HFFc6 (cell line): ENCODE measurements around the gene PTPRN2. TPM values are rescaled to one million over a fixed set of nuclear protein-coding genes. Genes with fewer than 3 reads are reported as not detected.

ENCODE experiments used
- DNase-seq: peaks from one replicate; pipeline ENCODE4 v3.0.0-alpha.2; 2018
- H3K27ac Mint-ChIP-seq: 2 replicates; pipeline ENCODE4 v1.8.0; 2020; ENCODE audit warnings: mild to moderate bottlenecking, mixed read lengths
- H3K27me3 Mint-ChIP-seq: 2 replicates; pipeline ENCODE4 v1.8.0; 2021; ENCODE audit warnings: mild to moderate bottlenecking, moderate library complexity, mixed read lengths; ENCODE audit not compliant: insufficient read depth
- H3K36me3 Mint-ChIP-seq: 2 replicates; pipeline ENCODE4 v1.8.0; 2021; ENCODE audit warnings: low read depth, mixed read lengths
- H3K4me1 Mint-ChIP-seq: 2 replicates; pipeline ENCODE4 v1.8.0; 2020; ENCODE audit warnings: low read depth, mixed read lengths
- H3K4me3 Mint-ChIP-seq: 2 replicates; pipeline ENCODE4 v1.8.0; 2020; ENCODE audit warnings: mild to moderate bottlenecking, moderate library complexity, mixed read lengths
- H3K9me3 Mint-ChIP-seq: 2 replicates; pipeline ENCODE4 v1.8.0; 2020; ENCODE audit warnings: mild to moderate bottlenecking, mixed read lengths
- CTCF ChIP-seq: fragments of 200-600 bp; sonication (generic); IDR thresholded peaks from 2 replicates; pipeline ENCODE4 v1.5.0; 2021; ENCODE audit warnings: antibody characterized with exemption, mild to moderate bottlenecking
- total RNA-seq, 6 experiments: library from RNA; stranded (reverse); fragmentation: NEBNext Ultra II Directional; extraction: Animal tissue kit (Norgen Biotek cat#: 25700); gene quantifications; 2 replicates in 1 of 6; 3 replicates in 5 of 6; pipeline ENCODE4 v1.2.3, GENCODE V29; 2021

The PTPRN2 gene
- total RNA-seq, 6 experiments from 2014 or later = 0.05 to 0.27 (median 0.23) TPM

- Mint-ChIP-seq H3K4me1 (no peaks in the 10 kb centered on the region), H3K27ac (no peak overlapping the region), H3K27me3 (no peaks in the 10 kb centered on the region; the same call in none of the 2 replicates), H3K9me3 (peaks cover 29% of the 10 kb centered on the region), H3K36me3 (peaks cover 4% of the 10 kb centered on the region), H3K4me3 (no peak overlapping the region)
- TF ChIP-seq CTCF = no peak
- no peak for DNase-seq
These were observed 185.2 kb downstream of the PTPRN2 start for GRCh38 chr7:158402471-158402870.

GRCh38 chr7:158401826-158402225 lies 185.8 kb downstream of the PTPRN2 start:
- Mint-ChIP-seq H3K27ac (no peak overlapping the region), H3K36me3 (peaks cover 4% of the 10 kb centered on the region), H3K27me3 (no peaks in the 10 kb centered on the region; the same call in none of the 2 replicates), H3K9me3 (peaks cover 29% of the 10 kb centered on the region), H3K4me1 (no peaks in the 10 kb centered on the region), H3K4me3 (no peak overlapping the region)
- TF ChIP-seq CTCF = no peak
- no peak for DNase-seq

GRCh38 chr7:158401295-158401694 lies 186.3 kb downstream of the PTPRN2 start:
- Mint-ChIP-seq H3K27me3 (no peaks in the 10 kb centered on the region; the same call in none of the 2 replicates), H3K4me3 (no peak overlapping the region), H3K27ac (no peak overlapping the region), H3K36me3 (peaks cover 4% of the 10 kb centered on the region), H3K4me1 (no peaks in the 10 kb centered on the region), H3K9me3 (peaks cover 24% of the 10 kb centered on the region)
- no peak for DNase-seq
- no peak for TF ChIP-seq CTCF

- H3K4me1 Mint-ChIP-seq = no peaks in the 10 kb centered on the region
- H3K36me3 Mint-ChIP-seq = peaks cover 4% of the 10 kb centered on the region
- no peak for DNase-seq
- peaks cover 23% of the 10 kb centered on the region for H3K9me3 Mint-ChIP-seq
- no peaks in the 10 kb centered on the region; the same call in none of the 2 replicates for H3K27me3 Mint-ChIP-seq
- TF ChIP-seq CTCF = no peak
- no peak overlapping the region for H3K4me3 Mint-ChIP-seq
- no peak overlapping the region for H3K27ac Mint-ChIP-seq
These were observed 186.9 kb downstream of the PTPRN2 start for GRCh38 chr7:158400601-158401225.

- H3K27me3 Mint-ChIP-seq = no peaks in the 10 kb centered on the region; the same call in none of the 2 replicates
- peaks cover 4% of the 10 kb centered on the region for H3K36me3 Mint-ChIP-seq
- no peak for TF ChIP-seq CTCF
- H3K27ac Mint-ChIP-seq = no peak overlapping the region
- H3K9me3 Mint-ChIP-seq = peaks cover 17% of the 10 kb centered on the region; the same call in 1 of the 2 replicates
- DNase-seq = no peak
- no peak overlapping the region for H3K4me3 Mint-ChIP-seq
- H3K4me1 Mint-ChIP-seq = no peaks in the 10 kb centered on the region
These were observed 187.9 kb downstream of the PTPRN2 start for GRCh38 chr7:158399762-158400161.
